Stimulated activated CD4-positive, alpha-beta T cell treated with anti-CD3 and anti-CD28 coated beads, Interleukin-1b, Interleukin-23, amount 100 ng/mL, for 4 hours (primary cell): Measurements from ENCODE around the gene CHST11.
A peak's percentile ranks its signal among the peaks of the same experiment; 100 is the strongest.

Source experiments
- DNase-seq, 2 donors: peaks; one replicate each; pipeline ENCODE4 v3.0.0-alpha.2; 2020; ENCODE audit warnings: low read depth in 2 of 2

CHST11 gene

GRCh38 chr12:104480826-104481440 lies 24.2 kb downstream of the CHST11 start:
- DNase-seq: no peak

GRCh38 chr12:104482113-104482512 lies 25.4 kb downstream of the CHST11 start:
- no peak for DNase-seq

- no peak for DNase-seq
These were observed 26.0 kb downstream of the CHST11 start for GRCh38 chr12:104482748-104483147.

- no peak for DNase-seq
These were observed 27.3 kb downstream of the CHST11 start for GRCh38 chr12:104484079-104484478.

- DNase-seq: no peak
These were observed 29.1 kb downstream of the CHST11 start for GRCh38 chr12:104485651-104486362.

- no peak for DNase-seq
These were observed 29.6 kb downstream of the CHST11 start for GRCh38 chr12:104486363-104486750.

GRCh38 chr12:104486943-104487819 lies 30.4 kb downstream of the CHST11 start:
- no peak for DNase-seq

GRCh38 chr12:104488374-104488773 lies 31.6 kb downstream of the CHST11 start:
- no peak for DNase-seq

GRCh38 chr12:104490186-104490585 lies 33.4 kb downstream of the CHST11 start:
- no peak for DNase-seq

GRCh38 chr12:104490850-104491249 lies 34.1 kb downstream of the CHST11 start:
- DNase-seq: no peak

- no peak for DNase-seq
These were observed 36.7 kb downstream of the CHST11 start for GRCh38 chr12:104493496-104493895.

GRCh38 chr12:104494137-104494792 lies 37.5 kb downstream of the CHST11 start:
- DNase-seq: peak; percentile 46 to 66

- DNase-seq: no peak
These were observed 38.0 kb downstream of the CHST11 start for GRCh38 chr12:104494793-104495158.

- no peak for DNase-seq
These were observed 39.0 kb downstream of the CHST11 start for GRCh38 chr12:104495786-104496185.

GRCh38 chr12:104496336-104496735 lies 39.6 kb downstream of the CHST11 start:
- no peak for DNase-seq

- no peak for DNase-seq
These were observed 41.6 kb downstream of the CHST11 start for GRCh38 chr12:104498211-104498801.

GRCh38 chr12:104499668-104500332 lies 43.1 kb downstream of the CHST11 start:
- DNase-seq: no peak

- DNase-seq: no peak
These were observed 44.4 kb downstream of the CHST11 start for GRCh38 chr12:104501115-104501514.

GRCh38 chr12:104501660-104502059 lies 44.9 kb downstream of the CHST11 start:
- no peak for DNase-seq

GRCh38 chr12:104502217-104502616 lies 45.5 kb downstream of the CHST11 start:
- DNase-seq: no peak

GRCh38 chr12:104502638-104503037 lies 45.9 kb downstream of the CHST11 start:
- no peak for DNase-seq
